ENCODE data around the gene MRPL14.

Gene MRPL14

GRCh38 chr6:44166591-44167184 is 39.4 kb upstream of the MRPL14 start:
- Histone ChIP-seq H3K27me3 (ENCODE audit: insufficient read depth, poor library complexity, severe bottlenecking) (no peaks in the 10 kb centered on the region), H3K4me3 (replicated peaks; ENCODE audit: insufficient read depth, low read length) (no peak overlapping the region), H3K27ac (replicated peaks) (no peak overlapping the region; the same call in 1 of the 2 replicates)
- TF ChIP-seq GABPA (IDR thresholded peaks at IDR 0.05; ENCODE audit: low read depth) (no peak), POLR2AphosphoS5 (IDR thresholded peaks at IDR 0.05; ENCODE audit: low read depth) (no peak), CTCF (IDR thresholded peaks at IDR 0.05; ENCODE audit: insufficient read depth, low read length) (no peak), SPI1 (IDR thresholded peaks at IDR 0.05; ENCODE audit: borderline replicate concordance, low read depth) (no peak), REST (IDR thresholded peaks at IDR 0.05; ENCODE audit: insufficient replicate concordance, low read depth) (no peak)
- peak; percentile 16 to 32 for DNase-seq (ENCODE audit: low read depth in 1 of 2, low spot score in 1 of 2)

GRCh38 chr6:44166116-44166515 is 38.9 kb upstream of the MRPL14 start:
- H3K27me3 ChIP-seq (ENCODE audit: insufficient read depth, poor library complexity, severe bottlenecking), result no peaks in the 10 kb centered on the region
- no peak for DNase-seq (ENCODE audit: low read depth in 1 of 2, low spot score in 1 of 2)
- H3K27ac ChIP-seq (replicated peaks), result no peak overlapping the region; the same call in 1 of the 2 replicates
- no peak for TF ChIP-seq GABPA (IDR thresholded peaks at IDR 0.05; ENCODE audit: low read depth)
- TF ChIP-seq SPI1 (IDR thresholded peaks at IDR 0.05; ENCODE audit: borderline replicate concordance, low read depth), result no peak
- TF ChIP-seq REST (IDR thresholded peaks at IDR 0.05; ENCODE audit: insufficient replicate concordance, low read depth), result no peak
- TF ChIP-seq CTCF (IDR thresholded peaks at IDR 0.05; ENCODE audit: insufficient read depth, low read length), result no peak
- TF ChIP-seq POLR2AphosphoS5 (IDR thresholded peaks at IDR 0.05; ENCODE audit: low read depth), result no peak
- H3K4me3 ChIP-seq (replicated peaks; ENCODE audit: insufficient read depth, low read length), result no peak overlapping the region

- Histone ChIP-seq H3K27ac (replicated peaks) (no peak overlapping the region), H3K4me3 (replicated peaks; ENCODE audit: insufficient read depth, low read length) (no peak overlapping the region), H3K27me3 (ENCODE audit: insufficient read depth, poor library complexity, severe bottlenecking) (no peaks in the 10 kb centered on the region)
- TF ChIP-seq REST (IDR thresholded peaks at IDR 0.05; ENCODE audit: insufficient replicate concordance, low read depth) (no peak), SPI1 (IDR thresholded peaks at IDR 0.05; ENCODE audit: borderline replicate concordance, low read depth) (no peak), POLR2AphosphoS5 (IDR thresholded peaks at IDR 0.05; ENCODE audit: low read depth) (no peak)
- no peak for DNase-seq (ENCODE audit: low read depth in 1 of 2, low spot score in 1 of 2)
Observed at GRCh38 chr6:44162876-44163625, 35.8 kb upstream of the MRPL14 start.

Data from HL-60 (cell line).